Spleen (tissue), 11 donors: ENCODE data around the gene HOXD10. TPM values are rescaled to one million over a fixed set of nuclear protein-coding genes. Genes with fewer than 3 reads are reported as not detected.

Experiments used
- DNase-seq: peaks from one replicate; pipeline ENCODE4 v3.0.0-alpha.2; 2020
- H3K27ac ChIP-seq, 8 donors: fragments of 200-600 bp; sonication (generic) in 7 of 8; 1 replicate in 4 of 8; 2 replicates in 4 of 8; pipeline versions ENCODE4 v1.5.0 to v1.8.0; 2016 to 2021; ENCODE audit warnings: inconsistent platforms in 4 of 8, mild to moderate bottlenecking in 4 of 8, moderate library complexity in 1 of 8
- H3K27me3 ChIP-seq, 7 donors: fragments of 200-600 bp; sonication (generic) in 6 of 7; replicated peaks in 1 of 7; 1 replicate in 4 of 7; 2 replicates in 3 of 7; pipeline versions ENCODE4 v1.5.0 to v1.8.0; 2016 to 2021; ENCODE audit warnings: inconsistent platforms in 3 of 7, mild to moderate bottlenecking in 1 of 7
- H3K36me3 ChIP-seq, 6 donors: fragments of 200-600 bp; sonication (generic) in 5 of 6; 1 replicate in 4 of 6; 2 replicates in 2 of 6; pipeline versions ENCODE4 v1.5.0 to v1.8.0; 2016 to 2021; ENCODE audit warnings: inconsistent platforms in 2 of 6
- H3K4me1 ChIP-seq, 6 donors: fragments of 200-600 bp; sonication (generic) in 5 of 6; 1 replicate in 3 of 6; 2 replicates in 3 of 6; pipeline versions ENCODE4 v1.5.0 to v1.8.0; 2016 to 2021; ENCODE audit warnings: inconsistent platforms in 3 of 6
- H3K4me3 ChIP-seq, 8 donors: fragments of 200-600 bp; sonication (generic) in 7 of 8; 1 replicate in 4 of 8; 2 replicates in 4 of 8; pipeline versions ENCODE4 v1.5.0 to v1.8.0; 2016 to 2021; ENCODE audit warnings: inconsistent platforms in 4 of 8, mild to moderate bottlenecking in 4 of 8, moderate library complexity in 2 of 8
- H3K9me3 ChIP-seq, 8 donors: fragments of 200-600 bp; sonication (generic) in 7 of 8; 1 replicate in 4 of 8; 2 replicates in 4 of 8; pipeline versions ENCODE4 v1.5.0 to v1.8.0; 2016 to 2021; ENCODE audit warnings: inconsistent platforms in 4 of 8
- CTCF ChIP-seq, 11 experiments: fragments of 200-600 bp in 7 of 11; fragments of 450-650 bp in 4 of 11; sonication (generic) in 4 of 11; IDR thresholded peaks in 8 of 11; conservative IDR thresholded peaks in 3 of 11; 1 replicate in 7 of 11; 2 replicates in 4 of 11; pipeline versions ENCODE4 v1.4.0 to v1.8.0; 2016 to 2021; ENCODE audit warnings: antibody characterized with exemption in 11 of 11, inconsistent platforms in 4 of 11, mild to moderate bottlenecking in 1 of 11
- POLR2A ChIP-seq, 3 donors: fragments of 450-650 bp; IDR thresholded peaks; one replicate each; pipeline ENCODE4 v1.5.1; 2017; ENCODE audit warnings: antibody characterized with exemption in 3 of 3, mild to moderate bottlenecking in 1 of 3
- POLR2AphosphoS5 ChIP-seq, 3 donors: sonication (generic); formaldehyde crosslinking; IDR thresholded peaks; one replicate each; pipeline ENCODE4 v1.5.1; 2017; ENCODE audit warnings: antibody characterized with exemption in 3 of 3
- WGBS, 5 donors: extraction: QIAGEN DNeasy Blood & Tissue Kit in 3 of 5; methylation state at CpG; one replicate each; pipeline versions ENCODE4 v1.1.5 to v1.1.7; 2013 to 2018; 5-methylcytosine and 5-hydroxymethylcytosine counted together
- intact Hi-C: fragments of 100-400 bp; cut with DNase I; formaldehyde crosslinking; loops from one replicate; pipeline ENCODE4 v1.15.0; 2023; ENCODE audit warnings: low total_unique reads
- polyA plus RNA-seq, 3 donors: library from polyadenylated mRNA; stranded (reverse); fragments of 200-250 nt; gene quantifications; one replicate each; pipeline ENCODE4 v1.2.1, GENCODE V29; 2013
- total RNA-seq, 7 donors: library from RNA; depleted of rRNA in 3 of 7; stranded (reverse); fragments of >200 nt in 3 of 7; fragmentation: NEBNext Ultra II Directional in 4 of 7; extraction: Animal tissue kit (Norgen Biotek cat#: 25700) in 4 of 7; gene quantifications; one replicate each; pipeline versions ENCODE4 v1.1.0 to v1.2.1, GENCODE V29; 2016 to 2021
- donor health status: healthy with polysubstance abuse.
- donor health status: DM: no; HTN: no; CAD: no; lungs with moderate emphysema.
- donor health status: DM: no; HTN: no; CAD: no.
- donor health status: Bipolar disorder and iron deficiency.
- donor health status: healthy.
- donor health status: DM: no; HTN: no; CAD: no.
- donor health status: DM: yes; HTN: yes; CAD: no.

The HOXD10 gene
- total and polyA plus RNA-seq, 10 donors: 0.06 TPM; not detected in 9

- no peak for DNase-seq
- H3K9me3 ChIP-seq: peaks cover 0 to 5% (median 0%) of the 10 kb centered on the region in 8 donors
- intact Hi-C loops: loop anchor here (5.0 kb wide), 1 partner anchor 847 kb away; no protein-coding TSS in a partner anchor
- WGBS, 5 donors: 7 to 16% (median 10%) methylated on average over 14 to 30 of the region's 30 CpGs
- peaks cover 7 to 51% (median 40%) of the 10 kb centered on the region in 6 donors for H3K4me1 ChIP-seq
- TF ChIP-seq POLR2AphosphoS5 (IDR thresholded peaks at IDR 0.05) (no peak), CTCF (IDR thresholded peaks at IDR 0.05 in 8 of 11, conservative IDR thresholded peaks at IDR 0.05 in 3 of 11) (no peak), POLR2A (IDR thresholded peaks at IDR 0.05) (no peak)
- H3K36me3 ChIP-seq: no peaks in the 10 kb centered on the region
- peaks cover 26 to 100% (median 100%) of the 10 kb centered on the region in 7 donors for H3K27me3 ChIP-seq
- no peak overlapping the region for H3K4me3 ChIP-seq
- no peak overlapping the region for H3K27ac ChIP-seq
Measured at GRCh38 chr2:176099159-176099727, 17.3 kb upstream of the HOXD10 start.

DNA sequence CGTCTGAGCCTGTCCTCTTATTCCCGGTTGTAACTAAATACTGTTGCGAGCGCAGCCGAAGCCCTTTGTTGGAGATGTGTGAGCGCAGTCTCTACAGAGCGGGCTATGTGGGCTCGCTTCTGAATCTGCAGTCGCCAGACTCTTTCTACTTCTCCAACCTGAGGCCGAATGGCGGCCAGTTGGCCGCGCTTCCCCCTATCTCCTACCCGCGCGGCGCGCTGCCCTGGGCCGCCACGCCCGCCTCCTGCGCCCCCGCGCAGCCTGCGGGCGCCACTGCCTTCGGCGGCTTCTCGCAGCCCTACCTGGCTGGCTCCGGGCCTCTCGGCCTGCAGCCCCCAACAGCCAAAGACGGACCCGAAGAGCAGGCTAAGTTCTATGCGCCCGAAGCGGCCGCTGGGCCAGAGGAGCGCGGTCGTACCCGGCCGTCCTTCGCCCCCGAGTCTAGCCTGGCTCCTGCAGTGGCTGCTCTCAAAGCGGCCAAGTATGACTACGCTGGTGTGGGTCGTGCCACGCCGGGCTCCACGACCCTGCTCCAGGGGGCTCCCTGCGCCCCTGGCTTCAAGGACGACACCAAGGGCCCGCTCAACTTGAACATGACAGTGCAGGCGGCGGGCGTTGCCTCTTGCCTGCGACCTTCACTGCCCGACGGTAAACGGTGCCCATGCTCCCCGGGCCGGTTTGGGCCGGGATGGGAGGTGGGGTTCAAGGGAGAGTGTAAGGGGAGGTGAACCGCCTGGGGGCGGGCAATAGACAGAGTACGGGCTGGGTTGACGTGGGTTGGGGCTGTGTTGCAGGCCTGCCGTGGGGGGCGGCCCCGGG is 16.6 kb upstream of the HOXD10 start, which contains the start of gene HOXD12:
Gene HOXD12 (plus strand): TSS at position 68 of the 819 bp plus-strand sequence. CDS start 7 bp downstream, at position 75.
- 6 to 15% (median 7%) methylated on average over 43 to 70 of the region's 70 CpGs for WGBS, 5 donors
- intact Hi-C loops: loop anchor here (5.0 kb wide), 2 partner anchors 413 to 848 kb away; no protein-coding TSS in a partner anchor
- no peak for TF ChIP-seq CTCF (IDR thresholded peaks at IDR 0.05 in 8 of 11, conservative IDR thresholded peaks at IDR 0.05 in 3 of 11)
- no peak for TF ChIP-seq POLR2A (IDR thresholded peaks at IDR 0.05)
- peak in 1 of 3 donors; percentile 5 for TF ChIP-seq POLR2AphosphoS5 (IDR thresholded peaks at IDR 0.05)

GRCh38 chr2:176100547-176101140 is 15.9 kb upstream of the HOXD10 start:
- no peak for TF ChIP-seq POLR2AphosphoS5 (IDR thresholded peaks at IDR 0.05)
- TF ChIP-seq POLR2A (IDR thresholded peaks at IDR 0.05): no peak
- TF ChIP-seq CTCF (IDR thresholded peaks at IDR 0.05 in 8 of 11, conservative IDR thresholded peaks at IDR 0.05 in 3 of 11): no peak
- Histone ChIP-seq H3K27me3 (peaks cover 26 to 100% (median 100%) of the 10 kb centered on the region in 7 donors), H3K4me1 (peaks cover 10 to 65% (median 48%) of the 10 kb centered on the region in 6 donors), H3K36me3 (no peaks in the 10 kb centered on the region), H3K27ac (no peak overlapping the region), H3K9me3 (peaks cover 0 to 5% (median 0%) of the 10 kb centered on the region in 8 donors), H3K4me3 (peak overlapping the region in 1 of 8 donors; percentile 22)
- intact Hi-C loops: loop anchor here (5.0 kb wide), 1 partner anchor 413 kb away; no protein-coding TSS in a partner anchor
- WGBS, 5 donors: 9 to 18% (median 12%) methylated on average over 16 to 28 of the region's 28 CpGs
- no peak for DNase-seq

More for the DNA sequence above, 16.6 kb upstream of the HOXD10 start, which contains the start of gene HOXD12:
- H3K27me3 ChIP-seq: peaks cover 22 to 100% (median 100%) of the 10 kb centered on the region in 7 donors
- H3K9me3 ChIP-seq: peaks cover 0 to 5% (median 0%) of the 10 kb centered on the region in 8 donors
- H3K4me3 ChIP-seq: peak within 1 kb of the TSS in 2 of 8 donors; percentile 13 to 22
- peaks cover 10 to 58% (median 47%) of the 10 kb centered on the region in 6 donors for H3K4me1 ChIP-seq
- no peak within 1 kb of the TSS for H3K27ac ChIP-seq
- DNase-seq: no peak
- H3K36me3 ChIP-seq: no peaks in the 10 kb centered on the region
